Stimulated activated CD8-positive, alpha-beta memory T cell treated with anti-CD3 and anti-CD28 coated beads, Interleukin-4, amount 100 ng/mL, for 4 hours (primary cell): ENCODE data around the gene ACP3.
"Not testable (repeated sequence)": the region's sequence is repeated elsewhere in the genome, so short reads cannot be mapped to it uniquely, and the experiment has no call there.

Experiments
- DNase-seq, 2 donors: peaks; one replicate each; pipeline ENCODE4 v3.0.0-alpha.2; 2020; ENCODE audit warnings: low read depth in 2 of 2, low spot score in 1 of 2

ACP3 gene, protein sequence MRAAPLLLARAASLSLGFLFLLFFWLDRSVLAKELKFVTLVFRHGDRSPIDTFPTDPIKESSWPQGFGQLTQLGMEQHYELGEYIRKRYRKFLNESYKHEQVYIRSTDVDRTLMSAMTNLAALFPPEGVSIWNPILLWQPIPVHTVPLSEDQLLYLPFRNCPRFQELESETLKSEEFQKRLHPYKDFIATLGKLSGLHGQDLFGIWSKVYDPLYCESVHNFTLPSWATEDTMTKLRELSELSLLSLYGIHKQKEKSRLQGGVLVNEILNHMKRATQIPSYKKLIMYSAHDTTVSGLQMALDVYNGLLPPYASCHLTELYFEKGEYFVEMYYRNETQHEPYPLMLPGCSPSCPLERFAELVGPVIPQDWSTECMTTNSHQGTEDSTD

DNA sequence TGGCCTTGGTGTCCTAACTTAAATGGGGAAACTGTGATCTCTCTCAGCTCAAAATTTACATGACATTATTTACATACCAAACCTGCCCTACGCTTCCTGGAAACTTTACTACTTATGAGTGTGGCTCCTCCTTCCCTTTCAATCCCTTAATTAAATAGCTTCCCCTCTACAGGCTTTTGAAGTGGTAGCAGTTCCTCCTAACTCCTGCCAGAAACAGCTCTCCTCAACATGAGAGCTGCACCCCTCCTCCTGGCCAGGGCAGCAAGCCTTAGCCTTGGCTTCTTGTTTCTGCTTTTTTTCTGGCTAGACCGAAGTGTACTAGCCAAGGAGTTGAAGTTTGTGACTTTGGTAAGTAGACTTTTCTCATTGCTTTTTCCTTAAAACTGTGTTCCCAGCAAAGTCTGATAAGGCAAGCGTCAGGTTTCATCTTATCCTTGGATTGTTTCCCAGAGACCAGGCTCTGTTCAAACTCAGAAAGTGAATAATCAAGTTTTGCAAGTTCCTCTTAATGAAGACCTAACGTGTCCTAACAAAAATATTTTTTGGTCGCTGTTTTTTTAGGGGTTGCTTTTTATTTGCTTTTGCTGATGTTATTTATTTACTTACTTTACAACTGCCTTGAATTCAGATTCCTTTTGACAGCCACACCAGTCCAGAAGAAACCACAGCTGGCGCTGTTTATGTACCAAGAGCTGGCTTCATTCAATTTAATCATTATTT is at the start of gene ACP3:
TSS of gene ACP3 (plus strand) at position 179 of the 720 bp plus-strand sequence. CDS start at position 229, 50 bp downstream.
- no peak for DNase-seq

DNA sequence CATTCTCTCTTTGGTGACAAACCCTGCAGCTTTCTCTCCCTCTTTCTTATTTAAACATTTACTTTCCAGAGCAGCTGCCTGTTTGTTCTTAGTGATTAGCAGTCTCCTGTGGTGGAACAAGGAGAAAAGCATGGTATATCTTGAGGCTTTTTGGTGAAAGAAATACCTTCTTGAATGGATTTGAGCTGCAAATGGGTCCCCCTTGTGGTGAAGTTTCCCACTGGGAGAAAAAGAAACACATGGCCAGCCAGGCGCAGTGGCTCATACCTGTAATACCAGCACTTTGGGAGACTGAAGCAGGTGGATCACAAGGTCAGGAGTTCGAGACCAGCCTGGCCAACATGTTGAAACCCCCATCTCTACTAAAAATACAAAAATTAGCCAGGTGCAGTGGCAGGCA is 48.3 kb upstream of the ACP3 start:
- DNase-seq, result no peak

DNA sequence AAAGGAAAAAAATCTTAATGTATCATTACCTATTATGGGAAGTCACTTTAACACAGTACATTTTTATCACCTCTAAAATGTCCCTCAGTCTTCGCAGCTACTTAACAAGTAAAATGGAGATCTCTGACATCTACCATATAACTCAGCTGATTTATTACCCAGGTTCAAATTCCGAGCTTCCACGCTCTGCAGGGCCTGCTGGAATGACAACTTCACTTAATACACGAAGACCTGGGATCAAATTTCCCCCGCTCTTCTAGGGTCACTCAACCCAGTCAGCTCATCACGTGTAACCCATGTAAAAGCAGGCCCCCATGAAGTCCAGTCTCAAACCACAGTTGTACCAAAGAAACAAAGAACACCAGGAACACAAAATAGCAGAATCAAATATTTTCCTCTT is 44.2 kb upstream of the ACP3 start:
- no peak for DNase-seq

DNA sequence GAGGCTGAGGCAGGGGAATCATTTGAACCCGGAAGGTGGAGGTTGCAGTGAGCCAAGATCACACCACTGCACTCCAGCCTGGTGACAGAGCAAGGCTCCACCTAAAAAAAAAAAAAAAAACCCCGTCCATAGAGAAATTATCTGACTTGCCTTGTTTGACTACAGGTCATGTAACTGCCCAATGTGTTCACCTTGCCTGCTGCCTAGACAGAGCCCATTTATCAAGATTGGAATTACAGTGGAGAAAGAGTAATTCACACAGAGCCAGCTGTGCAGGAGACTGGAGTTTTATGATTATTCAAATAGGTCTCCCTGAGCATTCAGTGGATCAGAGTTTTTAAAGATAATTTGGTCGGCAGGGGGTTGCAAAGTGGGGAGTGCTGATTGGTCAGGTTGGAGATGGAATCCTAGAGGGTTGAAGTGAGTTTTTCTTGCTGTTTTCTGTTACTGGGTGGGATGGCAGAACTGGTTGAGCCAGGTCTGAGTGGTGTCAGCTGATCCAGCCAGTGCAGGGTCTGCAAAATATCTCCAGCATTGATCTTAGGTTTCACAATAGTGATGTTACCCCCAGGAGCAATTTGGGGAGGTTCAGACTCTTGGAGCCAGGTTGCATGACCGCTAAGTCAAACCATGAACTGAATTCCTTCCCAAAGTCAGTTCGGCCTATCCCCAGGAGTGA is 40.8 kb upstream of the ACP3 start:
- no peak for DNase-seq

DNA sequence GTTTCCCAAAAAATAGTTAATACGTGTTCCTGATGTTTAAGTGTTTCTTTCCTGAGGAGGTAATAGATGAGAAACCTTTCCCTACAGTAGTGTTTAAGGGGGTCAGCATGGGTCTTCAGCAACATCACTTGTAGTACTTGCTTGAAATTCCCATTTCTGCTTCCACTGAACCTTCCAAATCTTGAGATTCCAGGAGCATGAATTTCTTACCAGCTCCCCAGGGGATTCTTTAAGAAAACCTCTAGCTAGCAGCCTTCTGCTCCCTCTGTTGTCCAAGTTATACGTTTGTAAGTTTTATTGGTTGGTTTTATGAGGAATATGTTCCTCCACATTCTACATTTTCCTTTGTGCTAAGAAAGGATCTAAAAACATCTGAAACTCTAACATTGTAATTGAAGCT is 38.2 kb upstream of the ACP3 start:
- DNase-seq, result no peak

DNA sequence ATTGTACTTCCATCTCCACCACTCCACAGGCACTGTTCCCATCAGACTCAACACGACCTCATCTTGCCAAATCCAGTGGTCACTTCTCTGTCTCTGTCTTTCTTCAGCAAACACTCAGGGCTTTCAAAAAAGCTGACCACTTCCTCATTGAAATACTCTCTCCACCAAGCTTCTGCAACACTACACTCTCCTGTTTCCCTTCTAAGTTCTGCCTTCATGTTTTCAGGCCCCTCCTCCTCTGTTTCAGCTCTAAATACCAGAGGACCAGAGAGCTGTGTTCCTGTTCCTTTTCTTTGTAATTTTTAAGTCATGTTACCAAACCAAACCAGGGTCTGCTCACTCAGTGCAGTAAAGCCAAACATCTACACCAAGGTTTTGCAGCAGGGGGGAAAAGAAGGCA is 33.8 kb upstream of the ACP3 start:
- no peak for DNase-seq

DNA sequence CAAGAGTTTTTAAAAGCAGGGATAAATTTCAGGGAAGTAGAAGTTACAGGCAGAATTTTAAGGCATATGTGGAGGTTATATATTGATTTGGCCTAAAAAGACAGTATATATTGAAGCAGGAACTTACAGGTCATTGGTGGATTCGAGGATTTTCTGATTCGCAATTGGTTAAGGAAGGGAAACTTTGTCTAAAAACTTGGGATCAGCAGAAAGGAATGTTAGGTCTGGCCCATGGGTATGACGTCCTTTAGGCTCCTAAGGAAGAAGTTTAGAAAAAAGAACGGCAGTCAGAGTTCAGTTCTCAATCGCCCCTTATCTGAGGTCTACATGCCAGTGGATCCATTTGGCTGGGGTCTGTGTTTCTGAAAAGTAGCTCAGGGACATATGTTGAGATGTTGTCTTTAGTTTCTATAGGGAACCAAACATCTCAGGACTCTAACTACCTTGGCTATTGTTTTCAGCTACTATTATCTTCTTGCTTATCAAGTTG is 33.2 kb upstream of the ACP3 start:
- DNase-seq, result no peak

DNA sequence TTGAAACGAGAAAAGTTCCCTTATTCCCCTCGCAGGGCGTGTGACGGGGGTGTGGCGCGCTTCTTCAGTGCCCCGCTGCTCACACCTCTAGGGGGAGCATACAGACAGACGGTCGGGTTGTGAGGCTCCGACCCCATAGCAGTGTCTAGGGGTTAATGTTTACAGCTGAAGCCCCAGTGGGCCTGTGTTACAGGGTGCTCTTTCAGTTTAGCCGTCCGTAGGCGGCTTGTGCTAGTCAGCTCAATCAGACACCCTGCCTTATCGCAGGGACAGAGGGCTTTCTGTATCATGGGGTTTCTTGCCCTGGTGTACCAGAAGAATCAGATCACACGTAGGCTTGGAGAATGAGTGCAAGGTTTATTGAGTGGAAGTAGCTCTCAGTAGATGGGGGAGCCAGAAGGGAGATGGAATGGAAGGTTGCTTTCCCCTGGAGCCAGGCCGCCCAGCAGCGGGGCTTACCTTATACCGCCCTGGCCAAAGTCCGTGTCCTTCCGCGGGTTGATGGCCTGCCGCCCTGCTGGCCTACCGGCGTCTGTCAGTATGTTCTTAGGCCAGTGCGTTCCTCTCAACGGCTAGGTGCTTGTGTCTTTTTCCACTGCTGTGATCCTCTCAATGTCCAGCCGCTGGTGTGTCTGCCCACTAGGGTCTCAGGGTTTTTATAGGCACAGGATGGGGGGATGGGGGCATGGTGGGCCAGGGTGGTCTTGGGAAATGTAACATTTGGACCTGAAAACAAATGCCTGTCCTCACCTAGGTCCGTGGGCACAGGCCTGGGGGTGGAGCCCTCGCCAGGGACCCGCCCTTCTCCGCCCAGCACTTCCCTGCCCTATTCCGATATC is 32.2 kb upstream of the ACP3 start:
- DNase-seq, result no peak

DNA sequence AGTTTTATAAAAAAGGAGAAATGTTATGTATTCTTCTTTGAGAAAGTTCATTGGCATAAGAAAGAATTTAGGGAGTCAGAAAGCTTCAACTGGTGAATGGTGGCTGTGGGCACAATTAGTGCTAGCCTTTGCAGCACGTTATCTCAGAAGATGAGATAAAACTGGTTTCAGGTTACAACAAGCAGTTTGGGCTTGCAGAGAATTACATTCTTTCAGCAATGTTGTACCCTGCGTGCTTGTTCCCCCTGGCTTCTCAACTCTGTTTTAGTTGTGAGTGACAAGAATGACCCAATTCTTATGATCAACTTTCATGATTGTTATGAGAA is 31.6 kb upstream of the ACP3 start:
- no peak for DNase-seq

DNA sequence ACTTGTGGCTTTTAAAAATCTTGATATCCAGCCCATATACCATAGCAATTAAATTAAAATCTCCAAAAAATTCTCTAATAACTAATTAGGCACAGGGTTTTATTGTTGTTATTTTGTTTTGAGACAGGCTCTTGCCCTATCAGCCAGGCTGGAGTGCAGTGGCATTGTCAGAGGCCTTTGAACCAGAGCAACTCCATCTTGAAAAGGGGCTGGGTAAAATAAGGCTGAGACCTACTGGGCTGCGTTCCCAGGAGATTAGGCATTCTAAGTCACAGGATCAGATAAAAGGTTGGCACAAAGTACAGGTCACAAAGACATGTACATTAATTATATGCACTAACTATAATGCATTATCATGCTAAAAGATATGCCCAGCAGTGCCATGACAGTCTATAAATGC is 31.2 kb upstream of the ACP3 start:
- DNase-seq, result no peak

DNA sequence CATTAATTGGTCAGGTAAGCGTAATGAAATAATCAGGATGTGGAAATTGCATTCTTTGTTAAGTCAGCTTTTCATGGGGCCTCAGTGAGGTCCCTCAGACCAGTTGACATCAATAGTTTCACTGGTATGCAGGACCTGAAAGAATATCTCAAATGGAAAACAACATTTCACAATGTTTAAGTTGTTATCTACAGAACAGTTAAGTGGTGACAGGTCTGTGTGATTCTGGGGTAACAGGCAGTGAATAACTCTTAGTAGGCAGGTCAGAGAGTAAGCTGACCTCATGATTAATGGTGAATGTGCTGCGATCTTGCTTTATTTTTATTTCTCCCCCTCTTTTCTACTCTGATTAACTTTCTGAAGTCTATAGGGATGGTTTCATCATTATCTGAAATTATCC is 28.9 kb upstream of the ACP3 start:
- DNase-seq, result no peak

DNA sequence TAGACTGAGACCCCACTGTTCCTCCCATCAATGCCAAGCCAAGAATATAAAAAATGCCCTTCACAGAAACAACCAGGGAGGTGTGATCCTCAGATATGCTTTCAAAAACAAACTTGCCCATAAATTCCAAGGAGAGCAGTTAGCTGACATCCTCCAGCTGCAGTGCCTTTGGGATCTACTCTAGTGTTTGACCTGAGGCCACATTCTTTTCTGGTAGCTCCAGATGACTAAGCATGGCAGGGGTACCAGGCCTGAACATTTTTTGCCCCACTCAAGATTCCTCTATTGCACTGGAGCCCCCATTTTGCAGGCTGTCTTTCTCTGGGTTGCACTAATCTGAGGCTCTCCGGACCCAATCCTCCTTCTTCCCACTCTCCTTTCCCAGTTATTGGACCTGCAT is 27.9 kb upstream of the ACP3 start:
- DNase-seq, result no peak

DNA sequence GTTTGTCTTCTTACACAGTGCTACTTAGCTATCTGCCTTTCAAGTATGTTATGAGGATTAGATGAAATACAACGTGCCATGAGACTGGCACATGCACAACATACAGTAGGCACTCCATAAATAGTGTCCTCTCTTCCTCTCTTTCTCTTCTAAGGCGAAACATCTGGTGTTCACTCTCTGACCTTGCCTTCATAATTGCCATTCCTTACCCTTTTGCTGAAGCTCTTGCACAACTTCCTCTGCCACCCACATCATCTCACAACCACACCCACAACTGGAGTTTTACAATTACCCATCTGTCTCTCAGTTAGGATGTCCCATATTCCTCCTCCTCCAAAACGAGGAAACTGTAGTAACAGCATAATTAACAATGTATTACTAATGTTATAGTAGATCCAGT is 26.4 kb upstream of the ACP3 start:
- no peak for DNase-seq

DNA sequence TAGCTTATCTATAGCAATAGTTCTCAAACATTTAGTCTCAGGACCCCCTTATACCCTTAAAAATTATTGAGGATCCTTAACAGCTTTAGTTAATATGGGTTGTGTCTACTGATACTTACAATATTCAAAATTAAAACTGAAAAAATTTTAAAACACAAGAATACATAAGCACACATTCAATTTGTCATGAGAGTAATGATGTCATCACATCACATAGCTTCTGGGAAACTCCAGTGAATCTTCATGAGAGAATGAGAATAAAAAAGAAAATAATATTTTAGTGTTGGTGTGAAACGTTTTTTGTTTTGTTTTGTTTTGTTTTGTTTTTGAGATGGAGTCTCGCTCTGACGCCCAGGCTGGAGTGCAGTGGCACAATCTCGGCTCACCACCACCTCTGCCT is 25.2 kb upstream of the ACP3 start:
- DNase-seq, result no peak

DNA sequence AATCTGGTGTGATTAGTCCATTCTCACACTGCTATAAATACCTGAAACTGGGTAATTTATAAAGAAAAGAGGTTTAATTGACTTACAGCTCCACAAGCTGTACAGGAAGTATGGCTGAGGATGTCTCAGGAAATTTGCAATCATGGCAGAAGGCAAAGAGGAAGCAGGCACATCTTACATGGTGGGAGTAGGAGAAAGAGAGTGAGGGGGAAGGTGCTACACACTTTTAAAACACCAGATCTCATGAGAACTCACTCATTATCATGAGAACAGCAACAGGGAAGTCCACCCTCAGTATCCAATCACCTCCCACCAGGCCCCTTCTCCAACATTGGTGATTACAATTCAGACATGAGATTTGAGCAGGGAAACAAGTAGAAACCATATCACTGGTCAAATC is 24.0 kb upstream of the ACP3 start:
- no peak for DNase-seq

DNA sequence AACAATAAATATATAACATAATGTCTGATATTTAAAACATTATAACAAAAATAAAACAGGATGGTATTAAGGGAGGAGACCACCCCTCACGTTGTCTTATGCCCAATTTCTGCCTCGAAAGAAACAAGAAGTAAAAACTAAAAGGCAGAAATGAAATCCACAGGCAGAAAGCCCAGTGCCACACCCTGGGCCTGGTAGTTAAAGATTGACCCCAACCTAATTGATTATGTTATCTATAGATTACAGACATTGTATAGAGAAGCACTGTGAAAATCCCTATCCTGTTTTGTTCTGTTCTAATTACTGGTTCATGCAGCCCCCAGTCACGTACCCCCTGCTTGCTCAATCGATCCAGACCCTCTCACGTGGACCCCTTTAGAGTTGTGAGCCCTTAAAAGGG is 22.3 kb upstream of the ACP3 start:
- no peak for DNase-seq

DNA sequence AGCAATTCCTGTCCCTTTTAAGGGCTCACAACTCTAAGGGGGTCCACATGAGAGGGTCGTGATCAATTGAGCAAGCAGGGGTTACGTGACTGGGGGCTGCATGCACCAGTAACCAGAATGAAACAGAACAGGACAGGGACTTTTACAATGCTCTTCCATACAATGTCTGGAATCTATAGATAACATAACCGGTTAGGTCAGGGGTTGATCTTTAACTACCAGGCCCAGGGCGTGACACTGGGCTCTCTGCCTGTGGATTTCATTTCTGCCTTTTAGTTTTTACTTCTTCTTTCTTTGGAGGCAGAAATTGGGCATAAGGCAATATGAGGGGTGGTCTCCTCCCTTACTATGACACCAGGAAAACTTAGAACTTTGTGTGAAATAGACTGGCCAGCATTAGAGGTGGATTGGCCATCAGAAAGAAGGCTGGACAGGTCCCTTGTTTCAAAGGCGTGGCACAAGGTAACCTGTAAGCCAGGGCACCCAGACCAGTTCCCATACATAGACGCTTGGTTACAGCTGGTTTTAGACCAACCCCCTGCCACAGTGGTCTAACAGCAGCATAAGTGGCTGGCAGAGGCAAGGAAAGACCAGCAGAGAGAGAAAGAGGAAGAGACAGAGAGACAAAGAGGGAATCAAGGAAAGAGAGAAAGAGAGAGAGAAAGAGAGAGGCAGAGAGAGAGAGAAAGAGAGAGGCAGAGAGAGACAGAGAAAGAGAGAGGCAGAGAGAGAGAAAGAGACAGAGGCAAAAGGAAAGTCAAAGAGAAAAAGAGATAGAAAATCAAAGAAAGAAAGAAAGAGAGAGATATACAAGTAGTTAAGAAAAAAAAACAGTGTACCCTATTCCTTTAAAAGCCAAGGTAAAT is 13.6 kb upstream of the ACP3 start:
- DNase-seq, result not testable (repeated sequence)

DNA sequence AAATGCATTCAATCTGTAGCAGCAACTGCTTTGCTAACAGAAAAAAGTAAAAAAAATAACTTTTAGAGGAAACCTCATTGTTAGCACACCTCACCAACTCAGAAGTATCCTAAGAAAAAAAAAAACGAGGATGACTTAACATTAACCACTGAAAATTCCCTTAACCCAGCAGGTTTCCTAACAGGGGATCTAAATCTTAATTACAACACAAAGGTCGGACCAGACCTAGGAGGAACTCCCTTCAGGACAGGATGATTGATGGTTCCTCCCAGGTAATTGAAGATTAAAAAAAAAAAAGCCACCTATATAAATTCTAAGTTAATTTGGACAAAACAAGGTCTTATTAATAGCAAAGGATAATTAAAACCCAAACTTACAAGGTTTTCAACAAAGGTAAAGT is 12.9 kb upstream of the ACP3 start:
- DNase-seq, result not testable (repeated sequence)

DNA sequence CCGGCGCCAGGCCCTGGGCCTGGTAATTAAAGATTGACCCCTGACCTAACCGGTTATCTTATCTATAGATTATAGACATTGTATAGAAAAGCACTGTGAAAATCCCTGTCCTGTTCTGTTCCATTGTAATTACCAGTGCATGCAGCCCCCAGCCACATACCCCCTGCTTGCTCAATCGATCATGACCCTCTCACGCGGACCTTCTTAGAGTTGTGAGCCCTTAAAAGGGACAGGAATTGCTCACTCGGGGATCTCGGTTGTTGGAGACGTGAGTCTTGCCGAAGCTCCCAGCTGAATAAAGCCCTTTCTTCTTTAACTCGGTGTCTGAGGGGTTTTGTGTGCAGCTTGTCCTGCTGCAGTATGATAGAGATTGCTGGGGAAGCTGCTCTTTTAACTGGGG is 7.2 kb upstream of the ACP3 start:
- DNase-seq, result not testable (repeated sequence)

DNA sequence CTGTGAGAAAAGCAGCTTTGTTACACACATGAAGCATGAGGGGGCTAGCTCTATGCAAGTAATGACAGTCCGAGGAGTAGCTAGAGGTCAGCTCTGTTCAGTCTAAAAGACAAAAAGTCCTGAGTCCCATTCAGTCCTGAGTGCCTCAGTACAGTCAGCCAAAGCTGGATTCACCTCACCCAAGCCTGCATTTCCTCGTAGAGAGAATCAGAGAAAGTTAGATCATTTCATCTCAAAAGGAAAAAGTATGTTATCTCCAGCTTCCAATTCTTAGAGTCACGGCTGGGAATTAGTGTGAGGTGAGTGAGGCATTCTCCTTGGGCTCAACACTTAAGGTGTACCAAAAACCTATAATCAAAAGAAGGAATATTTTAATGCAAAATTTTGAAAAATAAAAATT is 5.9 kb upstream of the ACP3 start:
- no peak for DNase-seq
